SU-DHL-6 (cell line): ENCODE measurements around the gene ADPRHL1.

Source experiments
- H2AFZ ChIP-seq: fragments of 200-600 bp; sonication (generic); 2 replicates; pipeline ENCODE4 v1.6.1; 2014; ENCODE audit warnings: low read depth, mild to moderate bottlenecking, moderate library complexity, mixed read lengths, antibody characterized with exemption, low read length; ENCODE audit not compliant: severe bottlenecking
- H3F3A ChIP-seq: fragments of 200-600 bp; shearing (Covaris generic); 2 replicates; pipeline ENCODE4 v1.6.0; 2016; ENCODE audit warnings: antibody characterized with exemption, mild to moderate bottlenecking; ENCODE audit not compliant: insufficient read depth
- H3K27ac ChIP-seq: fragments of 200-600 bp; sonication (generic); 2 replicates; pipeline ENCODE4 v1.5.1; 2016; ENCODE audit warnings: low read depth, mild to moderate bottlenecking, low read length, moderate library complexity, mixed read lengths
- H3K27me3 ChIP-seq: fragments of 200-600 bp; sonication (generic), shearing (Covaris generic); 2 replicates; pipeline ENCODE4 v1.6.0; 2014; ENCODE audit warnings: mild to moderate bottlenecking, low read length
- H3K36me3 ChIP-seq: fragments of 200-600 bp; sonication (generic); 2 replicates; pipeline ENCODE4 v1.6.1; 2014; ENCODE audit warnings: mild to moderate bottlenecking, low read length, mixed read lengths
- H3K4me2 ChIP-seq: fragments of 300-600, 200-600 bp; shearing (Covaris generic), sonication (generic); 2 replicates; pipeline ENCODE4 v1.6.0; 2014; ENCODE audit warnings: low read length, low read depth, mild to moderate bottlenecking; ENCODE audit not compliant: poor library complexity, severe bottlenecking
- H3K4me3 ChIP-seq: fragments of 200-600 bp; sonication (generic); 2 replicates; pipeline ENCODE4 v1.5.1; 2014; ENCODE audit warnings: antibody characterized with exemption, low read length, mild to moderate bottlenecking, mixed read lengths; ENCODE audit not compliant: insufficient read depth, poor library complexity, severe bottlenecking
- H3K79me2 ChIP-seq: fragments of 200-600 bp; sonication (generic); 2 replicates; pipeline ENCODE4 v1.6.1; 2014; ENCODE audit warnings: mild to moderate bottlenecking, low read length, moderate library complexity; ENCODE audit not compliant: insufficient read depth
- H3K9ac ChIP-seq: fragments of 200-600 bp; sonication (generic); 2 replicates; pipeline ENCODE4 v1.7.0; 2014; ENCODE audit warnings: mild to moderate bottlenecking, low read length
- H3K9me2 ChIP-seq: fragments of 200-600 bp; sonication (generic); replicated peaks from 2 replicates; pipeline ENCODE4 v1.6.1; 2014; ENCODE audit warnings: low read length; ENCODE audit not compliant: insufficient read depth
- H3K9me3 ChIP-seq: fragments of 200-600 bp; sonication (generic); 2 replicates; pipeline ENCODE4 v1.6.1; 2014; ENCODE audit warnings: low read length, mixed read lengths; ENCODE audit not compliant: insufficient read depth
- H4K20me1 ChIP-seq: fragments of 200-600 bp; sonication (generic); 2 replicates; pipeline ENCODE4 v1.6.1; 2014; ENCODE audit warnings: low read depth, mild to moderate bottlenecking, antibody characterized with exemption, low read length, moderate library complexity, mixed read lengths
- CTCF ChIP-seq: fragments of 200-600 bp; sonication (generic); IDR thresholded peaks from one replicate; pipeline ENCODE4 v1.5.1; 2017; ENCODE audit warnings: antibody characterized with exemption, mild to moderate bottlenecking, low read length, moderate library complexity; ENCODE audit not compliant: insufficient read depth, poor library complexity, severe bottlenecking
- EZH2phosphoT487 ChIP-seq: fragments of 200-600 bp; sonication (generic), shearing (Covaris generic); conservative IDR thresholded peaks from 2 replicates; pipeline ENCODE4 v1.6.1; 2018; ENCODE audit warnings: mild to moderate bottlenecking, antibody characterized with exemption, low read length, moderate library complexity, mixed read lengths

Gene ADPRHL1

DNA sequence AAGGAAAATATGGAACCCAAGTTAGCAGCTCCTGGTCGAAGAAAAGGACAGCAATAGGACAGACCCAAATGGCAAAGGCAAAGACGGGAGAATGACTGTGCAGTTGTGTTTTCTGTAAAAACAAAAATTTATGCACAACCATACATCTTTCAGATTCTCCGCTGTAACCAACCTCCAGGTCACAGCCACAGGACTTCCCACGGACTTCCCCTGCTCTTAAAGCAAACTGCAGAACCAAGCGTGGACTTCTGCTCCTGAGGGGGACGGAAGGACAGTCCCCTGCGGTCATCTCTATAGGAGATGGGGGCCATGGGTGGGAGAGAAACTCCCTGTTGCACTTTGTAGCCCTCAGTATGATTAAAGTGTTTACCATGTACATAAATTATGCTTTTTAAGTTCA is 91.9 kb downstream of the ADPRHL1 start:
- Histone ChIP-seq H3K79me2 (no peaks in the 10 kb centered on the region), H2AFZ (no peak overlapping the region), H3K9ac (no peak overlapping the region), H3F3A (no peaks in the 10 kb centered on the region), H3K9me3 (no peaks in the 10 kb centered on the region), H3K36me3 (no peaks in the 10 kb centered on the region), H4K20me1 (no peaks in the 10 kb centered on the region), H3K4me3 (no peak overlapping the region), H3K27ac (no peak overlapping the region), H3K9me2 (no peaks in the 10 kb centered on the region), H3K4me2 (no peak overlapping the region), H3K27me3 (no peaks in the 10 kb centered on the region)
- TF ChIP-seq CTCF (no peak), EZH2phosphoT487 (no peak)

GRCh38 chr13:113360446-113360845 is 92.8 kb downstream of the ADPRHL1 start:
- Histone ChIP-seq H3K27me3 (no peaks in the 10 kb centered on the region), H3K9me3 (no peaks in the 10 kb centered on the region), H3K36me3 (no peaks in the 10 kb centered on the region), H4K20me1 (no peaks in the 10 kb centered on the region), H3K9me2 (no peaks in the 10 kb centered on the region), H2AFZ (no peak overlapping the region), H3K27ac (no peak overlapping the region), H3K79me2 (no peaks in the 10 kb centered on the region), H3K4me3 (no peak overlapping the region), H3K9ac (no peak overlapping the region), H3K4me2 (no peak overlapping the region), H3F3A (no peaks in the 10 kb centered on the region)
- TF ChIP-seq EZH2phosphoT487 (no peak), CTCF (no peak)

DNA sequence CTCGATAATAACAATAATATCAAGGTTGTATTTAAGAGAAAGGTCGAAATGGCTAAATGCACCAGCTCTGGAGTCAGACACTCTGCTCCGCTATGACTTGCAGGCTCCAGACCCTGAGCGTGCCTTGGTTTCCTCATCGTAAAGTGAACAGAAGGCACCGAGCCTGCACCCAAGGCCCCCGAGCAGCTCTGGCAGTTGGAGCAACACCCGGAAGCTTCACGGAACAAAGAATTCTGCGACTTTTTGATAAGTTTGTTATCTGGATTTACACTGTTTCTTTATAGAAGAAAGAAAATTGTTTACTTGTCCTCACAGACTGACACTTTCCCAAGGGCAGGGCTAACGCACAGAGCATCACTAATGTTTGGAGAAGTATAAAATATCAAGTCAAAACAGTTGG is 93.7 kb downstream of the ADPRHL1 start:
- no peak overlapping the region for H2AFZ ChIP-seq
- H3K79me2 ChIP-seq: no peaks in the 10 kb centered on the region
- H3K9ac ChIP-seq: no peak overlapping the region
- no peak for TF ChIP-seq EZH2phosphoT487
- TF ChIP-seq CTCF: no peak
- no peaks in the 10 kb centered on the region for H3K36me3 ChIP-seq
- no peak overlapping the region for H3K4me3 ChIP-seq
- H3F3A ChIP-seq: no peaks in the 10 kb centered on the region
- no peak overlapping the region for H3K27ac ChIP-seq
- H4K20me1 ChIP-seq: no peaks in the 10 kb centered on the region
- no peaks in the 10 kb centered on the region for H3K27me3 ChIP-seq
- no peaks in the 10 kb centered on the region for H3K9me3 ChIP-seq
- H3K4me2 ChIP-seq: no peak overlapping the region
- no peaks in the 10 kb centered on the region for H3K9me2 ChIP-seq
